GM18498 (cell line): Measurements from ENCODE around the gene NTF4.
A peak's percentile ranks its signal among the peaks of the same experiment; 100 is the strongest.

Experiments
- ATAC-seq: cut with Tn5 transposase; IDR thresholded peaks from one replicate; pipeline ENCODE4 v1.9.1; 2021; ENCODE audit warnings: mild to moderate bottlenecking, moderate library complexity; ENCODE audit not compliant: unreplicated experiment

The NTF4 gene

GRCh38 chr19:49064768-49065611 is at the start of gene NTF4:
Gene NTF4 (minus strand): TSS chr19:49064818. CDS start chr19:49061997, 2,821 bp downstream.
- no peak for ATAC-seq

DNA sequence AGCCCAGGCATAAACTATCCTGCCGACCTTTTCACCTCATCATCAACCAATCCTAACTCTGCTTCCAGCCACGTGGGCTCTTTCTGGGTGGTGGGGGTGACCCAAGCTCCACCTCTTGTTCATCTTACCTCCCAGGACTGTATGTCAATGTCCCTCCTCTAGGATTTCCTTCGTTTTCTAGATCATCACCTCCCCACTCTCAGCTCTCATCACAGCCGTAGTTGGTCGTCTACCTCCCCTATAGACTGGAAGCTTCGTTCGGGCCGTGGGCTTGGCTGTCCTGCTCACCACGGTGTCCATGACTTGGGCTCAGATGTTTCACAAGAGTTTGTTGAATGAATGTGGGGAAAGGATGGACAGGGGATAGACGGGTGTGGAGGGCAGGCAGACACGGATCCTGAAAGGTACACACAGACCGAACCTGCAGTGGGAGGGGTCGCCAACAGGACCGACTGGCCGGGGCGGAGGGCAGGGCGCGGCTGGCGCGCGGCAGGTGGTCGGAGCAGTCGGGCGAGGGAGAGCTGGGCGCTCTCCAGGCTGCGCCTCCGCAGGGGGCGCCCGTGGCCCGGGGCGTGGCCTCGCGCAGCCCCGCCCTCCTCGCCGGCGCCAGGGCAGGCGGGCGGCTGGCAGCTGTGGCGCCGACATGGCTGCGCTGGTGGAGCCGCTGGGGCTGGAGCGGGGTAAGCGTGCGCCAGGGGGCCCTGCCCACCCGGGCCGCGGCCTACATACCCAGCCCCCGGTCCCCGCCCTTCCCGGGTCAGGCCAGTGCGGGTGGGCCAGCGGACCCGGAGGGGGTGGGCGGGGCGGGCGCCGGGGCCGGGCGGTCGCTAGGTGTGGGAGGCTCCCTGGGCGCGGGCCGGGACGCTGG is 49.4 kb upstream of the NTF4 start, which contains the start of gene LIN7B:
LIN7B (plus strand) TSS at position 609 of the 868 bp plus-strand sequence; CDS start at position 644, 35 bp downstream.
- ATAC-seq: peak; percentile 51

DNA sequence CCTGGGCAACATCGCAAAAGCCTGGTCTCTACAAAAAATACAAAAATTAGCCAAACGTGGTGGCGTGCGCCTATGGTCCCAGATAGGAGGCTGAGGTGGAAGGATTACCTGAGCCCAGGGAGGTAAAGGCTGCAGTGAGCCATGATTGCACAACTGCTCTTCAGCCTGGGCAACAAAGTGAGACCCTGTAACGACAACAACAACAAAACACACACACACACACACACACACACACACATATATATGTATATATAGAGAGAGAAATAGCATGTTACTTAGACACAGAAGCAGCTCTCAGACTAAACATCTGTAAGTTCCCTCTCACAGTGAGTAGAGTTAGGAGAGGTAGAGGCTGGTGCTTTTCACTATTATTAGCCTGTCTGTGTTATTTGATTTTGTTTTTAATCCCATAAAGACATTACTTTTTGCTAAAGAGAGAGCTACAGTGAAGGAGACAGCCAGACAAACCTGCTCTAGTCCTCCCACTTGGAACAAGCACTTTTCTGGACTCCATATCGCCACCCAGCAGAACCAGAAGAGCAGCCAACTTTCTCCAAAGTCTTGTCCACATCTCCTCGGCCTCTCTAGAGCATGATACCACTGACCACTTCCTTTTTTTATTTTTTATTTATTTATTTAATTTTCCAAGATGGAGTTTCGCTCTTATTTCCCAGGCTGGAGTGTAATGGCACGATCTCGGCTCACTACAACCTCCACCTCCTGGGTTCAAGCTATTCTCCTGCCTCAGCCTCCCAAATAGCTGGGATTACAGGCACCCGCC is 46.8 kb upstream of the NTF4 start:
- ATAC-seq: no peak

DNA sequence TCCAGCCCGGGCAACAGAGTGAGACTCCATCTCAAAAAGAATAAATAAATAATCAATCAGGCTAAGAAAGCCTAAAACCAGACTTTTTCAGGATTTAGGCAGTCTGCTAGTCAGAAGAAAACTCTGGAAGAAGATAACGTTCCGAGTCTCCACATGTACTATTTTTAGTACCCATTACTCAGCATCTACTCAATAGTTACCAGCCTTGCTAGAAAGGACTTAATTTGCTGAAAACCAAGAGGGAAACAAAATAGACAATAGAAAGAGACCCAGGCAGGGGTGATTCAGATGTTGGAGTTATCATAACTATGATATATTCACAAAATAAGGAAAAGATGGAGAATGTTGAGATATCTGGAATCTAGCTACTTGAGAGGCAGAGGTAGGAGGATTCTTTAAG is 45.9 kb upstream of the NTF4 start:
- ATAC-seq: no peak

GRCh38 chr19:49109569-49110233 is 45.1 kb upstream of the NTF4 start:
- no peak for ATAC-seq

DNA sequence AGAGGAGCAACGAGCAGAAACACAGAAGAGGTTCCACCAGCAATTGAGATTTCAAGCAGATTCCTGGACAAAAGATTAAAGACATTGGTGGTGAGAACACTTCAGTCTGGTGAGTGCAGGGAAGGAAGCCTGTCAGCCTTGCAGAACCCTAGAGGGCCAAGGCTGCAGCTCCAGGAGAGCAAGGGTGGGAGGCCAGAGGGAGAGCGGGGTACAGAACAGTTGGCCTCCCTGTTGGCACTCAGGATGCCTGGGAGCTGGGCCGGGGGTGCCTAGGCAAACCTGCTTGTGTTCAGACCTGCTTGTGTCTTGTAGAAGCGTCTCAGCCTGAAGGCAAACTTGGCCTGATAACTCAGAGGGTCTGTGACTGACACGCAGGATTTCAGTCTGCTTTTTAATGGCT is 44.4 kb upstream of the NTF4 start:
- no peak for ATAC-seq

DNA sequence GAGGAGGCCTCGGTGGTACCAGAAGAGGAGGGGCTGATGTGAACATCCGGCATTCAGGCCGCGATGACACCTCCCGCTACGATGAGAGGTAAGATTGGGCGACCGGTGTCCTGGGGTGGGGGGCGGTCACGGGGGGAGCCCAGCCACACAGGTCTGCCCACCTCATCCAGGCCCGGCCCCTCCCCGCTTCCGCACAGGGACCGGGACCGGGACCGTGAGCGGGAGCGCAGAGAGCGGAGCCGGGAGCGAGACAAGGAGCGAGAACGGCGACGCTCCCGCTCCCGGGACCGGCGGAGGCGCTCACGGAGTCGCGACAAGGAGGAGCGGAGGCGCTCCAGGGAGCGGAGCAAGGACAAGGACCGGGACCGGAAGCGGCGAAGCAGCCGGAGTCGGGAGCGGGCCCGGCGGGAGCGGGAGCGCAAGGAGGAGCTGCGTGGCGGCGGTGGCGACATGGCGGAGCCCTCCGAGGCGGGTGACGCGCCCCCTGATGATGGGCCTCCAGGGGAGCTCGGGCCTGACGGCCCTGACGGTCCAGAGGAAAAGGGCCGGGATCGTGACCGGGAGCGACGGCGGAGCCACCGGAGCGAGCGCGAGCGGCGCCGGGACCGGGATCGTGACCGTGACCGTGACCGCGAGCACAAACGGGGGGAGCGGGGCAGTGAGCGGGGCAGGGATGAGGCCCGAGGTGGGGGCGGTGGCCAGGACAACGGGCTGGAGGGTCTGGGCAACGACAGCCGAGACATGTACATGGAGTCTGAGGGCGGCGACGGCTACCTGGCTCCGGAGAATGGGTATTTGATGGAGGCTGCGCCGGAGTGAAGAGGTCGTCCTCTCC is 43.2 kb upstream of the NTF4 start:
- ATAC-seq: no peak

- no peak for ATAC-seq
These were observed 42.1 kb upstream of the NTF4 start for GRCh38 chr19:49106648-49107135.

GRCh38 chr19:49104229-49104864 is 39.7 kb upstream of the NTF4 start:
- ATAC-seq: no peak

- ATAC-seq: no peak
These were observed 38.9 kb upstream of the NTF4 start for GRCh38 chr19:49103331-49104085.

- no peak for ATAC-seq
These were observed 37.7 kb upstream of the NTF4 start for GRCh38 chr19:49102303-49102702.

- no peak for ATAC-seq
These were observed 36.5 kb upstream of the NTF4 start for GRCh38 chr19:49101160-49101559.

DNA sequence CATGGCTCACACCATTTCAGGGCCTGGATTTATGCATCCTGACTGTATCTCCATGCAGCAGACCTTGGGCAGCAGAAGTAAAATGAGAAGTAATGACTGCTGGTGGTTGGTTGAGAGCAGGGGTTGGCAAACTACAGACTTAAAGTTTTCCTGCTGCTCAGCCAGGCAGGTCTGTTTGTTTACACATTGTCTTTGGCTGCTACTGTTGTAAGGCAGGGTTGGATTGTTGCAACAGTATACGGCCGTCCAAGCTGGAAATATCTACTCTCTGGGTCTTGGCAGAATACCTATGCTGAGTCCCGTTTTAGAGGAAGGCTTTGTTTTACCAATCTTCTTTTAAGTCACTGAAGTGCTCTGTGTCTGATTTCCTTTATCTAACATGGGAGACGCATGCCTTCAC is 34.2 kb upstream of the NTF4 start:
- ATAC-seq: no peak

DNA sequence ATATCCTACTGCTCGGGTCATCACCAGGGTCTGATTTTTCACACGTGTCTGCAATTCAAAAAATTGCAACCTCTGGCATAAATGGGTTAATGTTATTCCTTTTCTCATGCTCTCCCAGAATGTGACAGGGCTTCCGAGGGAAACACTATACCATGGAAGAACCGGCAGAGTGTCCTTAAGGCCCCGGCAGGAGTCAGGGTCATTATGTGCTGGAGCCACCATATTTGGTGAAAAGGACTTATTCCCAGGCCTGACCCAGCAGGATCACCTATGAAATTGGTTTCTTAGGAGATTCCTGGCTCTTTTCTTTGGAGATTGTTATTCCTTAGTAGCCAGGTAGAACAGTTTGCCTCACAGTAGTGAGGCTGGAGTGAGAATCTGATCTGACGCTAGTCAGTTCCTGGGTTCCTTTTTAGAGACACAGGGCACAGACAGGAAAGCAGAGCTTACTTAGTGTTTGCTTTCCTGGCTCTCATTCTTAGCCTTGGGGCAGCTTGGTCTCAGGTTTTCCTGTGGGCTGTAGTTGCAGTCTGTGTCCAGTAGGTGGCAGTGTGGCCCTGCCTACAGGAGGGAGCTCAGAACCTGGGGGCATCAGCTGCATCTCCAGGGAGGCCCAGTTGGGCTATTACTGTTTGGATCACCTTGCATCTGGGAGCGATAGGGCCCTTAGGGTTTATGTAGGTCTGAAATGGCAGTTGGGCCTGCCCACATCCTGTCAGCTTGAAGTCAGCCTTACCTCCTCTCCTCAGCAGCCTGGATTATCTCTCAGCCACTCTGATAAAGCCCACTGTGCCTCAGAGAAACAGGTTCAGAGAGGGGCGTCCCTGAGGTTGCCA is 33.1 kb upstream of the NTF4 start:
- no peak for ATAC-seq

- ATAC-seq: no peak
These were observed 30.2 kb upstream of the NTF4 start for GRCh38 chr19:49094505-49095482.

DNA sequence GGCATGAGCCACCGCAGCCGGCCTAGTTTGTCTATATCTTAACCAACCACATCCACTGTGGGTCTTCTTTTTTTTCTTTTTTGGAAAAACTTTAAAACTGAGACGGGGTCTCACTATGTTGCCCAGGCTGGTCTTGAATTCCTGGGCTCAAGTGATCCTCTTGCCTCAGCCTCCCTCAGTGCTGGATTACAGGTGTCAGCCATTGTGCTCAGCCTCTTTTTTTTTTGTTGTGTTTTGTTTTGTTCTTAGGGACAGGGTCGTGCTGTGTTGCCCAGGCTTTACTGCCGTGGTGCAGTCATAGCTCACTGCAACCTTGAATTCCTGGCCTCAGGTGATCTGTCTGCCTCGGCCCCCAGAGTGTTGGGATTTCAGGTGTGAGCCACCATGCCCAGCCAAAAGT is 28.1 kb upstream of the NTF4 start:
- no peak for ATAC-seq
